MM.1S (cell line): ENCODE results near the gene RSF1.

Experiments
- DNase-seq: peaks from one replicate; pipeline ENCODE4 v3.0.0-alpha.2; 2015
- H2AFZ ChIP-seq: fragments of 300-600 bp; sonication (generic); 2 replicates; pipeline ENCODE4 v1.6.0; 2016; ENCODE audit warnings: antibody characterized with exemption, low read length
- H3F3A ChIP-seq: fragments of 300-600 bp; sonication (generic); 2 replicates; pipeline ENCODE4 v1.6.1; 2016; ENCODE audit warnings: mild to moderate bottlenecking, antibody characterized with exemption, low read length, moderate library complexity, mixed read lengths; ENCODE audit not compliant: insufficient read depth
- H3K27ac ChIP-seq: fragments of 300-600 bp; sonication (generic); 2 replicates; pipeline ENCODE4 v1.5.1; 2016; ENCODE audit warnings: mild to moderate bottlenecking, low read length
- H3K27me3 ChIP-seq: fragments of 300-600 bp; sonication (generic); replicated peaks from 2 replicates; pipeline ENCODE4 v1.6.0; 2016; ENCODE audit warnings: low read length; ENCODE audit not compliant: insufficient read depth
- H3K36me3 ChIP-seq: fragments of 300-600 bp; sonication (generic); replicated peaks from 2 replicates; pipeline ENCODE4 v1.6.1; 2016; ENCODE audit warnings: mild to moderate bottlenecking, low read length, mixed read lengths; ENCODE audit not compliant: insufficient read depth
- H3K4me1 ChIP-seq: fragments of 300-600 bp; sonication (generic); 2 replicates; pipeline ENCODE4 v1.6.1; 2016; ENCODE audit warnings: low read length, mixed read lengths
- H3K4me2 ChIP-seq: fragments of 300-600 bp; sonication (generic); 2 replicates; pipeline ENCODE4 v1.6.0; 2016; ENCODE audit warnings: low read depth, low read length
- H3K4me3 ChIP-seq: fragments of 300-600 bp; sonication (generic); 2 replicates; pipeline ENCODE4 v1.5.1; 2016; ENCODE audit warnings: low read length, mixed read lengths
- H3K79me2 ChIP-seq: fragments of 300-600 bp; sonication (generic); 2 replicates; pipeline ENCODE4 v1.6.1; 2016; ENCODE audit warnings: mixed run types, low read length, mixed read lengths
- H3K9ac ChIP-seq: fragments of 300-600 bp; sonication (generic); 2 replicates; pipeline ENCODE4 v1.6.1; 2016; ENCODE audit warnings: low read length, mixed read lengths
- H3K9me2 ChIP-seq: fragments of 300-600 bp; sonication (generic); replicated peaks from 2 replicates; pipeline ENCODE4 v1.6.1; 2016; ENCODE audit warnings: mild to moderate bottlenecking, low read length, mixed read lengths; ENCODE audit not compliant: insufficient read depth
- H3K9me3 ChIP-seq: fragments of 300-600 bp; sonication (generic); replicated peaks from 2 replicates; pipeline ENCODE4 v1.6.1; 2016; ENCODE audit warnings: mild to moderate bottlenecking, low read length, mixed read lengths; ENCODE audit not compliant: insufficient read depth
- H4K20me1 ChIP-seq: fragments of 300-600 bp; sonication (generic); 2 replicates; pipeline ENCODE4 v1.6.1; 2016; ENCODE audit warnings: mild to moderate bottlenecking, low read length, moderate library complexity, mixed read lengths; ENCODE audit not compliant: insufficient read depth
- EZH2 ChIP-seq: fragments of 300-600 bp; sonication (generic); optimal IDR thresholded peaks from 2 replicates; pipeline ENCODE3; 2017; ENCODE audit warnings: low read depth, mild to moderate bottlenecking, antibody characterized with exemption, low read length, mixed read lengths
- EZH2phosphoT487 ChIP-seq: fragments of 300-600 bp; sonication (generic); IDR thresholded peaks from 2 replicates; pipeline ENCODE4 v1.6.1; 2018; ENCODE audit warnings: antibody characterized with exemption, low read length
- TF ChIP-seq, protein P1 (sequence below): fragments of 300-600 bp; sonication (generic); IDR thresholded peaks from 2 replicates; pipeline ENCODE4 v1.5.1; 2016; ENCODE audit warnings: antibody characterized with exemption, low read length, mixed read lengths

Gene RSF1

GRCh38 chr11:77820565-77821348 lies at the start of gene RSF1, which contains the start of gene AAMDC:
Gene RSF1 (minus strand): TSS chr11:77820722. CDS start chr11:77820714, 8 bp downstream.
Gene AAMDC (plus strand): TSS chr11:77821144. CDS start chr11:77842497, 21,353 bp downstream.
- H3K27me3 ChIP-seq: no peaks in the 10 kb centered on the region
- H3K4me1 ChIP-seq: peaks cover 4% of the 10 kb centered on the region; the same call in 1 of the 2 replicates
- H4K20me1 ChIP-seq: peaks cover 15% of the 10 kb centered on the region; the same call in 1 of the 2 replicates
- H3K9me3 ChIP-seq: no peaks in the 10 kb centered on the region
- peak within 1 kb of the TSS; percentile 95 for H3K4me2 ChIP-seq
- H3F3A ChIP-seq: peaks cover 12% of the 10 kb centered on the region
- H2AFZ ChIP-seq: peak within 1 kb of the TSS; percentile 100
- H3K9me2 ChIP-seq: no peaks in the 10 kb centered on the region
- no peaks in the 10 kb centered on the region for H3K36me3 ChIP-seq
- peak within 1 kb of the TSS; percentile 100 for H3K4me3 ChIP-seq
- H3K27ac ChIP-seq: peak within 1 kb of the TSS; percentile 67; the same call in 1 of the 2 replicates
- TF ChIP-seq, protein P1, sequence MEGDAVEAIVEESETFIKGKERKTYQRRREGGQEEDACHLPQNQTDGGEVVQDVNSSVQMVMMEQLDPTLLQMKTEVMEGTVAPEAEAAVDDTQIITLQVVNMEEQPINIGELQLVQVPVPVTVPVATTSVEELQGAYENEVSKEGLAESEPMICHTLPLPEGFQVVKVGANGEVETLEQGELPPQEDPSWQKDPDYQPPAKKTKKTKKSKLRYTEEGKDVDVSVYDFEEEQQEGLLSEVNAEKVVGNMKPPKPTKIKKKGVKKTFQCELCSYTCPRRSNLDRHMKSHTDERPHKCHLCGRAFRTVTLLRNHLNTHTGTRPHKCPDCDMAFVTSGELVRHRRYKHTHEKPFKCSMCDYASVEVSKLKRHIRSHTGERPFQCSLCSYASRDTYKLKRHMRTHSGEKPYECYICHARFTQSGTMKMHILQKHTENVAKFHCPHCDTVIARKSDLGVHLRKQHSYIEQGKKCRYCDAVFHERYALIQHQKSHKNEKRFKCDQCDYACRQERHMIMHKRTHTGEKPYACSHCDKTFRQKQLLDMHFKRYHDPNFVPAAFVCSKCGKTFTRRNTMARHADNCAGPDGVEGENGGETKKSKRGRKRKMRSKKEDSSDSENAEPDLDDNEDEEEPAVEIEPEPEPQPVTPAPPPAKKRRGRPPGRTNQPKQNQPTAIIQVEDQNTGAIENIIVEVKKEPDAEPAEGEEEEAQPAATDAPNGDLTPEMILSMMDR: peak; percentile 64
- TF ChIP-seq EZH2: no peak
- no peak for TF ChIP-seq EZH2phosphoT487
- H3K79me2 ChIP-seq: peaks cover 47% of the 10 kb centered on the region
- H3K9ac ChIP-seq: peak within 1 kb of the TSS; percentile 79
- DNase-seq: peak; percentile 96

GRCh38 chr11:77868744-77869143 lies 48.2 kb upstream of the RSF1 start:
- TF ChIP-seq, protein P1: no peak
- TF ChIP-seq EZH2: no peak
- no peak for TF ChIP-seq EZH2phosphoT487
- Histone ChIP-seq H3K27ac (no peak overlapping the region), H3K27me3 (no peaks in the 10 kb centered on the region), H3K9ac (no peak overlapping the region), H3K79me2 (no peaks in the 10 kb centered on the region), H4K20me1 (no peaks in the 10 kb centered on the region), H3K36me3 (no peaks in the 10 kb centered on the region), H3K4me3 (no peak overlapping the region), H3K9me2 (no peaks in the 10 kb centered on the region), H3K4me2 (no peak overlapping the region), H3K4me1 (no peaks in the 10 kb centered on the region), H3K9me3 (no peaks in the 10 kb centered on the region), H2AFZ (no peak overlapping the region), H3F3A (no peaks in the 10 kb centered on the region)
- DNase-seq: no peak

DNA sequence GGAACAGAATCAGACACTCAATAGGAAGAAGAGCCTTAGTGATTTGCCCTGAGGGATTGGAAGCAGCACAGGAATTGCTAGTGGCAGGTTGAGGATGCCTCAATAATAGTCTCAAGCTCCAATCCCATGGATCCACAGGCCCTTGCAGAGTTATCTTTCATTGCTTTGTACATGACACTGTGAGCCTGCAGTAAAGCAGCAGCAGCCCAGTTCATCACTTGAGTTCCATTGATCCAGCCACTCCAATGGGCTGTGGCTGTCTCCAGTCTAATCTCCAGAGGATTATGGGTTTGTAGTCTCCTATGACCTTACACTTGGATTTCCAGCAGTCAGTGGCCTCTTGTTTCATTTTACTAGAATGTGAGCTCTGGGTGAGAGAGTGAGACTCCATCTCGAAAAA lies 45.8 kb upstream of the RSF1 start:
- H4K20me1 ChIP-seq: no peaks in the 10 kb centered on the region
- no peak for TF ChIP-seq EZH2phosphoT487
- no peak for TF ChIP-seq EZH2
- TF ChIP-seq, protein P1: no peak
- no peak overlapping the region for H3K9ac ChIP-seq
- H3F3A ChIP-seq: no peaks in the 10 kb centered on the region
- H3K4me2 ChIP-seq: no peak overlapping the region
- H2AFZ ChIP-seq: no peak overlapping the region
- H3K9me2 ChIP-seq: no peaks in the 10 kb centered on the region
- no peaks in the 10 kb centered on the region for H3K36me3 ChIP-seq
- H3K79me2 ChIP-seq: no peaks in the 10 kb centered on the region
- H3K4me1 ChIP-seq: no peaks in the 10 kb centered on the region
- no peak for DNase-seq
- no peaks in the 10 kb centered on the region for H3K27me3 ChIP-seq
- no peak overlapping the region for H3K4me3 ChIP-seq
- H3K27ac ChIP-seq: no peak overlapping the region
- H3K9me3 ChIP-seq: no peaks in the 10 kb centered on the region
